HG03108 (cell line): Measurements from ENCODE around the gene PRKCA.
"Not testable (repeated sequence)": the region's sequence is repeated elsewhere in the genome, so short reads cannot be mapped to it uniquely, and the experiment has no call there.

Experiments
- ATAC-seq: cut with Tn5 transposase; IDR thresholded peaks from one replicate; pipeline ENCODE4 v1.9.1; 2021; ENCODE audit warnings: moderate library complexity; ENCODE audit not compliant: unreplicated experiment

PRKCA gene

DNA sequence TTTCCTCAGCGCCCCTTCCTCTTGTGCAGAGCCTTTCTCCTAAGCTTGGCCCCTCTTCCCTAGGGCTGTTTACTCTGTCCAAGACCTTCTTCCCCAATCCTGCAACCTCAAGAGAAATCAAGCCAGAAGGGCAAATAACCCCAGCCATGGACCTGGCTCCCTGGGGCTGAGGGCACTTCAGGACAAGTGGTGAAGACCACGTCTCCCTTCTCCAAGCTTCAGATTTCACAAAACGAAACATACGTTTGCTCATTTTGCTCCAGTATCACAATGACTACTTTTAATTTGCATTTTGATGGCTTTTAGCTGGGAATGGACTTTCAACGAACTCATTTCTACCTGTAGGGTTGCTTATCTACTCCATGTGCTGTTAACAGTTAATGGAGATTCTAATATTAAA, 392.7 kb downstream of the PRKCA start:
- no peak for ATAC-seq

GRCh38 chr17:66698270-66698669, 395.9 kb downstream of the PRKCA start:
- no peak for ATAC-seq

DNA sequence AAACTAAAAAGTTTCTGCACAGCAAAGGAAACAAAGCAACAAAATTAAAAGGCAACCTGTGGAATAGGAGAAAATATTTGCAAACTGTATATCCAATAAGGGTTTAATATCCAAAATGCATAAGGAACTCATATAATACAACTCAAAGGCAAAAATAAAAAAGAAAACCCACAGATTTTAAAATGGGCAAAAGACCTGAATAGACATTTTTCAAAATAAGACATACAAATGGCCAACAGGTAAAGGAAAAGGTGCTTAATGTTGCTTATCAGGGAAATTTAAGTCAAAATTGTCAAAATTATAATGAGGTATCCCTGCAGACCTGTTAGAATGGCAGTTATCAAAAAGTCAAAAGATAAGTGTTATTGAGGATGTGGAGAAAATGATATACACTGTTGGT, 399.0 kb downstream of the PRKCA start:
- ATAC-seq, result no peak

DNA sequence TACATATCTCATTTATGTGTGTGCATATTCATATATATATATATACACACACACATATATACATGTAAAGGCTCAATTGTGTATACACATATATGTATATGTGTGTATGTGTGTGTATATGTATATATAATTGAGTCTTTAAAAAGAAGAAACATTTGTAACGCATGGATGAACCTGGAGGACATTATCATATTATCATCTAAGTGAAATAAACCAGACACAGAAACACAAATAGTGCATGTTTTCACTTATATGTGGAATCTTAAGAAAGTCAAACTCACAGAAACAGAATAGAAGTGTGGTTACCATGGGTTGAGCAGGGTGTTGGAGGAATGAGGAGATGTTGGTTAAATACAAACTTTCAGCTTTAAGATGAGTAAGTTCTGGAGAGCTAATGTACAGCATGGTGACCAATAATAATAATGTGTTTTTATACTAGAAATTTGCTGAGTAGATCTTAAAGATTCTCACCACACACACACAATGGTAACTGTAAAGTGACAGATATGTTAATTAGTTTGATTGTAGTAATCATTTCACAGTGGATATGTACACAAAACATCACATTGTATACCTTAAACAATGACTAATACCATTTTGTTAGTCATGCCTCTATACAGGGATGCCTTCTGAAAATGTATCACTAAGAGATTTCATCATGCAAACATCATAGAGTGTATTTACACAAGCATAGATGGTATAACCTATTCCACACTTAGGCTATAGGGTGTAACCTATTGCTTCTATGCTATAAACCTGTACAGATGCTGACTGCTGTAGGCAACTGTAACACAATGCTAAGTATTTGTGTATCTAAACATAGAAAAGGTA, 399.9 kb downstream of the PRKCA start:
- no peak for ATAC-seq

DNA sequence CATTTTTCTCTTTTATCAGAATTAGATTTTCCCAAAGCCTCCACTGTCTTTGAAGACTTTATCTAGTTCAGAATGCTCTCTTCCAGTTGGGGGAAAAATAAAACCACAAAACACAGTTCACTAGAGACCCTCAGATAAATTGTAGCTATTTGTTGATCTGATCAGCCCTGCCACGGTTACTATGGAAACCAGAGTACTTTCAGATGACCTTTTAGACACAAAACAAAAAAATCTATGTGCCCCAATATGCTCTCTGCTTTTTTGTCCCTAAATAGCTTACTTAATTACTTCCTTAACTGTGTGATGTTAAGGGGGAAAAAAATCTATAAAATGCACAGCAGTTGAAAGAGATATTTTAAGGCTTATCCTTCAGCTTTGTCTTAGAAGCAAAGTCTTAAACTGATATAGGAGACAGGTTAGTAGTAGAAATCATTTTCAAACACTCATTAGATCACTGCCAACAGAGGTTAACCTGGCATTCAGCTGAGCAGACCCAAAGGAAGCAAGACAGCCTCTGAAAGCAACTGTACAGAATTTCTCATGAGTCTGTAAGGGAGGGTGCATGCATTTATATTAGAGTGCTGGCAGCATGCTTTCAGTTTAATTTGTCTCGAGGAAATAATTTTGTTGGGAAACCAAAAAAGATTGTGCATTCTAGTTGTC, 402.6 kb downstream of the PRKCA start:
- no peak for ATAC-seq

DNA sequence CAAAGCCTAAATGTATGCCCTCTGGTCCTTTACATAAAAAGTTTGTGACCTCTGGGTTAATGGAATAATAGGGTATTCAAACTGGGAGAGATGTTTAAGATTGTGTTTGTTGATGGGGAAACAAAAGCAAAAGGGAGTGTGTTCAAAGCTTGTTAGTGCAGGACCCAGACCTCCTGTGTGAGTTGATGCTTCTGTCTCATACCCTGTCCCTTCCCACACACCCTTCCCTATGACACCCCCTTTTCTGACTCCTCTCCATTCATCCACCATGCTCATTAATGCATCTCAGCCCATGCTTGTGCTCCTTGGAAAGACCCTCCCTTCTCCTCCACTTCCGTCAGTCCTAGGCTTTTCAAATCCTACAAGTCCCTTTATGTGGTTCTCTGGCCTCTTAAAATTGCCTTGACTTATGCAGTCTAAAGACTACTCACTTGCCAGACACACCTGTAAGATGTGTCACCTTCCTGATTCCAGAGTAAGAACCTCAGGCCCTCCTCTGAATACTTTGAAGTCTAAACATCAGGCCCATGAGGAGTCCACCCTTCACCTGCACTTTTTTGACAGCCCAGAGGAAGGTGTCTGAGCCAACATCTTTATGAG, 404.5 kb downstream of the PRKCA start:
- no peak for ATAC-seq

GRCh38 chr17:66711401-66711800, 409.0 kb downstream of the PRKCA start:
- no peak for ATAC-seq

DNA sequence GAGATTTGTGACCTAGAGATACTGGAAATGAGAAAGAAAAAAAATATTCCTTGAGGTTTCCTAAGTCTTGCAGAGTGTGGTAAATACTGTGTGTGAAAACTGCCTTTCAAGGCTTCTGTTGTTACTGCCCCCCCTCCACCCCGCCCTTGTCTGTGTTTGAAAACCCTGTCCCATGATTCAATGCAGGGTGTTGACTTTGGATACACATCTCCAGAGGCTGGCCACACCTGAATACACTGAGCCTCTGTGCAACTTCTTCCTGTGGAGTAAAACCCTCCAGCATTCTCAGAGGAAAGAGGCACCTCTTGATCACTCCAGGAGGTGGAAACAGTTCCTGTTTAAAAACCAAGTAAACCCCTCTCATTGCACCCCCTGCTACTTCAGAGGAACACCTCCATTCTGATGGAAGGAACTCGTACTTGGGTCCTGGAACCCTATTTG, 409.5 kb downstream of the PRKCA start:
- no peak for ATAC-seq

GRCh38 chr17:66712453-66712852, 410.0 kb downstream of the PRKCA start:
- ATAC-seq, result no peak

GRCh38 chr17:66713021-66713532, 410.7 kb downstream of the PRKCA start:
- ATAC-seq, result not testable (repeated sequence)

- ATAC-seq, result peak; percentile 70
Observed at GRCh38 chr17:66713533-66714042, 411.2 kb downstream of the PRKCA start.

DNA sequence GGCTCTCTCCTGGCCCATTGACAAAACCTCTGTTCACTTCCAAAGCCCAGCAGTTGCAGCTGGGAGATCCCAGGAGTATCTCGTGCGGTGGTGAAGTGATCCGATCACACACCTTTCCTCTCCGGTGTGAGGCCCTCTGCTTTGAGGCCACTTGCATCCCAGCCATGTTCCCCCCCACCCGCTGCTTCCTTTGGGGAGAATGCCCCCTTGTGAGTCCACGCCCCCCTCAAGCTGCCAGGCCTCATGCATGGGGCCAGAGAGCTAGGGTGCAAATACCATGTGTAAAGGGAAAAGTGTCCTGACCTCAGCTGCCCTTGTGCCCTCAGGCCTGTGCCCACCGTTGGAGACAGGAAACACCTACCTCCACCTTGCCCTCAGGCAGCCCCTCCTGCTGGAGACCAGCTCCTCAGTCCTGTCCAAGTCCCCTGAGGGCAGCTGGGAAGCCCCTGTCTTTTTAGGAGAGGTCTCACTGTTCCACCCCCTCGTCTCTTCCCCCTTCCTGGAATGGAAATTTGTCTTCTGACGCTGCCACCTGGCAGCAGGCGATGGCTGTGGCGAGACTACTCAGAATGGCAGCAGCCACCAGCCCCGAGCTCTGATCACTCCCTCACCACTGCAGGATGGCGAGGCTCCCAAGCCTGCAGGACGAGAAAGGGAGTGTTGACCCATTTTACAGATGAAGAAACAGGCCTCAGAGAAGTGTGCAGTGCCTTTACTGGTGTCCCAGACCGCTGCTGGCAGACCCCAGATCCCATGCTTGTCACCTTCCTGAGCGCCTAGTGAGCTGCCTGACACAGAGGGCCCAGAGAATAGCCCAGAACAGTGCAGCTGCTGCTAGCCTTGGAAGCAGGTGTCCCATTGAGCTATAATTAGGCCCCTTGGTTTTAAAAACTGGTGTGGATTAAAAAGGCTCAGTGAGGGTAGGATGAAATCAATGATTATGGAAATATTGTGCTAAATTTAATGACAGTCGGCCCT, 411.9 kb downstream of the PRKCA start:
- no peak for ATAC-seq

GRCh38 chr17:66715076-66715675, 412.8 kb downstream of the PRKCA start:
- ATAC-seq, result no peak

- no peak for ATAC-seq
Observed at GRCh38 chr17:66715745-66716156, 413.3 kb downstream of the PRKCA start.

DNA sequence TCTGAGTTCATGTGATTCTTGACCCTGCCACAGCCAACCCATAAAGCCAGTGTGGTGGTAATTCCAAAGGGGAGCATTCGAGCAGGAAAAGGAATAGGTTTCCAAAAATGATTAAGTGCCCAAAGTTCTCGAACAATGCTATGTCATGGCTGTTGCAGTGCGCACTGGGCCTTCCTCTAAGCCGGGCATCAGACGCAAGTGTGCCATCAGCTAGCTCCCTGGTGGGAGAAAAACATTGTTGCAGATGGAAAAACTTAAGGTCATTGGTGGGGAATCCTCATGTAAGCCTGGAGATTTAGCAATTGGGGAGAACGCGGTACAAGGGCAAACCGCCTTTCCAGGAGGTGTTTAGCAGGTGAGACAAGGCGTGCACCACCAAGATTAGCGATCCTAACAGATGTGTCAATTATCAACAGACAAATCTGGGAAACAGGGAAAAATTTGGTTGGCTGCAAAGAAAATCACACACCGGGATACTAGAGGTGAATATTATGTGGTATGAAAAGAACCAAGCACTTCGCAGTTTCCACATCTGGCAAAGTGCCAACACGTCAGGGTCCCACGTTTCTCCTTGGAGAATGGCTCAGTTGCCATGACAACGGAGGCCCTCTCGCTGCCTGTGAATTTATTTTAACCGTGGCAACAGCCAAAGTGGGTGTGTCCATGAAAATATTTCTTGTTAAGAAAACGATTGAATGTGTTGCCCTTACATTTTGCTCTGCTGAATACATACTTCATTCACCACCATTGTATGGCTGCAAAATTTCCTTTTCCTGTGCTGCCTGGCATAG, 414.0 kb downstream of the PRKCA start:
- no peak for ATAC-seq

- peak; percentile 49 for ATAC-seq
Observed at GRCh38 chr17:66717641-66718058, 415.2 kb downstream of the PRKCA start.

DNA sequence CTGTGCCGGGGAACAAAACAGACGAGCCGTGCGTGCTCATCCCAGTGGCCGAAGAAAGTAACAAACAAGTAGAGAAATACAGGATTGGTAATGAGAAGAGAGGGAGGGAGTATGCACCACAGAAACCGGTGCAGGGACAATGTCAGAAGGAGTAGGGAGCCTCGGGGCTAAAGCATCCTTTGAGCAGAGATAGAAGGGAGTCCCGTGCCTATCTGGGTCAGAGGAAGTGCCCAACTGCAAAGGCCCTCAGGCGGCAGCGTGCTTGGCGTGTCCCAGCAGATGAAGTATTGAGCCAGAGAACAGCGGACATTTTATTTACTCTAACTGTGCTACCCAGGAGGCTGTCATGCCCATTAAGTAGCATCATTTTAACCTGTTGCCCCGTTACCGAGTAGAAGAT, 417.6 kb downstream of the PRKCA start:
- no peak for ATAC-seq

DNA sequence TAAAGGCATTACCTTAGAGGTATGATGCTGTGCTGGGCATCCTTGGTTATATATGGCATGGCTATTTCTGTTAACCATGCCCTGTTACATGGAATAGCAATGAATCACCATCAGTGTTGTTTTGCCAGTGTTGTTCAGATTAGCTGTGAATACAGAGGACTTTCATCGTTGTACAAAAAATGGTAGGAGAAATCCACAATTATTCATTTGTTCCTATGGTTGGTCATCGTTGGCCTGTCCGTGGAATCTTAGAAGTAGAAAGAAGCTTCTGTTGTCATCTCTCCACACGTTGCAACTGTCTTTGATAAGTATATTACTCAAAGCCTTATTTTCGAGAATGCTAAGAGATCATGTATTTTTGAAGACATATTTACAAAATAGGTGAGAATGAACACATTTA, 418.2 kb downstream of the PRKCA start:
- no peak for ATAC-seq

DNA sequence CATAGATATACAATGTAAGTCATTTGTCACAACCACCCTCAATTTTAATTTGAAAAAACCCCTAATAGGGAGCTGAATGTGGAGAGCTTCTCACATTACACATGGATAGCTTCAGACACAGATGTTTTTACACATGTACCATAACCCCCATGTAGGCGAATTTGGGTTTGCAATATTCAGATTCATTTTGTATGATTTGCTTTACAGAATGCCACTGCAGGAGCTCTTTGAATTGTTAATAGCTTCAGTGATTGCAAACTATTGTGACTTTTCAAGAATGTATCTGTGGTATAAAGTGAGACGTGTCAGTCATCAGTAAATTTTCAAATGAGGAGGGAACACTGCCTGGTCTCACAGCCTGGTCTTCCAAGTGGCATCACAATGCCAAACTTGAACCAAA, 419.9 kb downstream of the PRKCA start:
- ATAC-seq, result no peak
